ENCODE results near the gene PADI2. TPM values are rescaled to one million over a fixed set of nuclear protein-coding genes. Genes with fewer than 3 reads are reported as not detected.

The PADI2 gene
- total RNA-seq, 2 experiments from 2014 or later = 0.08 TPM; not detected in 1

DNA sequence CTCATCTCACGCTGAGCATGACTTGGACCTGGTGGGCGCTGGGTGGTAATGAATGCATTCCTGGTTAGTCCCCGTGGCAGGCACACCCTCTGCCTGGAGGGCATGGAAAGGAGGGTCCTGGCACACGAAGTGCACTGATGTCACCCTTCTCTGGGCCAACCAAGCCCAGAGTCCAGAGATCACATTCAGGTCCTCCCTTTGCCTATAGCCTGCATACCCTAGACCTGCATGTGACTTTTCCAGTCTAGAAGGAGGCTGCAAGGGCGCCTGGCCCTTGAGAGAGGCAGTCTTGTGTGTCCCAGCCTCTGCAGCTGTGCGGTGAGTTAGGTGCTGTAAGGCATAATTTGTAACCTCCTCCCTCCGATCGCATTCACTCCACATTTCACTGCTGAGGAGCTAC is 22.1 kb downstream of the PADI2 start:
- Histone ChIP-seq H3K9me2 (ENCODE audit: insufficient read depth, low read length) (no peaks in the 10 kb centered on the region), H3K9me3 (ENCODE audit: low read length) (no peaks in the 10 kb centered on the region), H3K4me1 (ENCODE audit: insufficient read depth, low read length, poor library complexity, severe bottlenecking) (no peaks in the 10 kb centered on the region), H3K27ac (ENCODE audit: low read depth, low read length, poor library complexity, severe bottlenecking) (no peak overlapping the region), H3K36me3 (ENCODE audit: insufficient read depth, low read length) (no peaks in the 10 kb centered on the region), H3K4me2 (ENCODE audit: low read length) (no peak overlapping the region), H3K79me2 (ENCODE audit: insufficient read depth, low read depth, low read length) (no peaks in the 10 kb centered on the region), H3K4me3 (ENCODE audit: low read depth, low read length, poor library complexity, severe bottlenecking) (no peak overlapping the region), H2AFZ (ENCODE audit: low read length) (no peak overlapping the region), H4K20me1 (ENCODE audit: insufficient read depth, low read length) (no peaks in the 10 kb centered on the region)
- CTCF ChIA-PET (ENCODE audit: unreplicated experiment) = no interaction called here
- no TSS peak for BruUV-seq (replicated peaks)
- intact Hi-C loops (cut with micrococcal nuclease; ENCODE audit: unreplicated experiment) = no loop called here
- no peak for TF ChIP-seq EZH2phosphoT487 (IDR thresholded peaks at IDR 0.05; ENCODE audit: borderline replicate concordance, low read depth, low read length)
- TF ChIP-seq, protein P1, sequence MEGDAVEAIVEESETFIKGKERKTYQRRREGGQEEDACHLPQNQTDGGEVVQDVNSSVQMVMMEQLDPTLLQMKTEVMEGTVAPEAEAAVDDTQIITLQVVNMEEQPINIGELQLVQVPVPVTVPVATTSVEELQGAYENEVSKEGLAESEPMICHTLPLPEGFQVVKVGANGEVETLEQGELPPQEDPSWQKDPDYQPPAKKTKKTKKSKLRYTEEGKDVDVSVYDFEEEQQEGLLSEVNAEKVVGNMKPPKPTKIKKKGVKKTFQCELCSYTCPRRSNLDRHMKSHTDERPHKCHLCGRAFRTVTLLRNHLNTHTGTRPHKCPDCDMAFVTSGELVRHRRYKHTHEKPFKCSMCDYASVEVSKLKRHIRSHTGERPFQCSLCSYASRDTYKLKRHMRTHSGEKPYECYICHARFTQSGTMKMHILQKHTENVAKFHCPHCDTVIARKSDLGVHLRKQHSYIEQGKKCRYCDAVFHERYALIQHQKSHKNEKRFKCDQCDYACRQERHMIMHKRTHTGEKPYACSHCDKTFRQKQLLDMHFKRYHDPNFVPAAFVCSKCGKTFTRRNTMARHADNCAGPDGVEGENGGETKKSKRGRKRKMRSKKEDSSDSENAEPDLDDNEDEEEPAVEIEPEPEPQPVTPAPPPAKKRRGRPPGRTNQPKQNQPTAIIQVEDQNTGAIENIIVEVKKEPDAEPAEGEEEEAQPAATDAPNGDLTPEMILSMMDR (conservative IDR thresholded peaks at IDR 0.05; ENCODE audit: low read length) = no peak
- POLR2A ChIA-PET = interaction anchor here (0.6 kb wide), 1 partner anchor 14 kb away, joined by 3 read pairs; no protein-coding TSS in a partner anchor
- DNase-seq (ENCODE audit: low spot score) = no peak

DNA sequence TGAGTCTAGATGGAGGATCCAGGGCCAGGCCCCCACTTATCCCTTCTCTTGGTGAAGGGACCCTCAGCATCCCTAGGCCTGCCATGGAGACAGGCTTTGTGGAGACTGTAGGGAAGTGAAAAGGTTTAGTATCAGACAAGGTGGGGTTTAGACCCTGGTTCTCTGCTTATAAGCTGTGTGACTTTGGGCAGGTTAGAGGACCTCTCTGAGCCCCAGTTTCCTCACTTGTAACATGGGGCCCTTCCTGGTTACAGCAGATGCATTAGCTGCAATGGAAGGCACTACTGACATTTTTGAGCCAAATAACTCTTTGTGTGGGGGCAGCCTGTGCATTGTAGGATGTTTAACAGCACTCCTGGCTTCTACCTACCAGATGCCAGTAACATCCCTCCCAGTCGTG is 22.7 kb downstream of the PADI2 start:
- no peak for TF ChIP-seq EZH2phosphoT487 (IDR thresholded peaks at IDR 0.05; ENCODE audit: borderline replicate concordance, low read depth, low read length)
- TF ChIP-seq, protein P1 (conservative IDR thresholded peaks at IDR 0.05; ENCODE audit: low read length) = no peak
- POLR2A ChIA-PET = interaction anchor here (0.6 kb wide), 1 partner anchor 13 kb away, joined by 3 read pairs; no protein-coding TSS in a partner anchor
- Histone ChIP-seq H3K4me3 (ENCODE audit: low read depth, low read length, poor library complexity, severe bottlenecking) (no peak overlapping the region), H3K36me3 (ENCODE audit: insufficient read depth, low read length) (no peaks in the 10 kb centered on the region), H3K9me2 (ENCODE audit: insufficient read depth, low read length) (no peaks in the 10 kb centered on the region), H4K20me1 (ENCODE audit: insufficient read depth, low read length) (no peaks in the 10 kb centered on the region), H2AFZ (ENCODE audit: low read length) (no peak overlapping the region), H3K9me3 (ENCODE audit: low read length) (no peaks in the 10 kb centered on the region), H3K79me2 (ENCODE audit: insufficient read depth, low read depth, low read length) (no peaks in the 10 kb centered on the region), H3K4me1 (ENCODE audit: insufficient read depth, low read length, poor library complexity, severe bottlenecking) (no peaks in the 10 kb centered on the region), H3K27ac (ENCODE audit: low read depth, low read length, poor library complexity, severe bottlenecking) (no peak overlapping the region), H3K4me2 (ENCODE audit: low read length) (no peak overlapping the region)
- intact Hi-C loops (cut with micrococcal nuclease; ENCODE audit: unreplicated experiment) = no loop called here
- no TSS peak for BruUV-seq (replicated peaks)
- no peak for DNase-seq (ENCODE audit: low spot score)
- CTCF ChIA-PET (ENCODE audit: unreplicated experiment) = no interaction called here

DNA sequence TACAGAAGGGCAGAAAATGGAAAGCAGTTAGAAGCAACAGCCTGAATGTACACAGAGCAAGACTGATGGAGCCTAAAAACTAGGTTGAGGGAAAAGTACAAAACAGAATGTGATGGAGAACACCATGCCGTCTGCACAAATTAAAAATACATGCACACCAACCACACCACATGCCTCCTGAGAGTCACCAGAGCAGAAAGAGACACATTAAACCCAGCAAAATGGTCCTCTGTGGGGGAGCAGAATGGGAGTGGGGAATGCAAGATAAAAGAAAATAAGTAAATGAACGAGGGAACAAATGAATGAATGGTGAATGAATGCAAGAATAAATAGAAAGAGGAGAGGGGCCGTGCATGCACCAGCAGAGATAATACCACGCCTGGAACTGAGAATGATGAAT is 24.1 kb downstream of the PADI2 start:
- Histone ChIP-seq H3K27ac (ENCODE audit: low read depth, low read length, poor library complexity, severe bottlenecking) (no peak overlapping the region), H3K9me2 (ENCODE audit: insufficient read depth, low read length) (no peaks in the 10 kb centered on the region), H3K79me2 (ENCODE audit: insufficient read depth, low read depth, low read length) (no peaks in the 10 kb centered on the region), H3K9me3 (ENCODE audit: low read length) (no peaks in the 10 kb centered on the region), H3K4me1 (ENCODE audit: insufficient read depth, low read length, poor library complexity, severe bottlenecking) (no peaks in the 10 kb centered on the region), H3K4me2 (ENCODE audit: low read length) (no peak overlapping the region), H3K4me3 (ENCODE audit: low read depth, low read length, poor library complexity, severe bottlenecking) (no peak overlapping the region), H3K36me3 (ENCODE audit: insufficient read depth, low read length) (no peaks in the 10 kb centered on the region), H2AFZ (ENCODE audit: low read length) (no peak overlapping the region), H4K20me1 (ENCODE audit: insufficient read depth, low read length) (no peaks in the 10 kb centered on the region)
- TF ChIP-seq, protein P1 (conservative IDR thresholded peaks at IDR 0.05; ENCODE audit: low read length) = no peak
- no peak for TF ChIP-seq EZH2phosphoT487 (IDR thresholded peaks at IDR 0.05; ENCODE audit: borderline replicate concordance, low read depth, low read length)
- intact Hi-C loops (cut with micrococcal nuclease; ENCODE audit: unreplicated experiment) = no loop called here
- DNase-seq (ENCODE audit: low spot score) = no peak
- BruUV-seq (replicated peaks) = no TSS peak
- ChIA-PET POLR2A (no interaction called here), CTCF (ENCODE audit: unreplicated experiment) (no interaction called here)

Measured in OCI-LY7 (cell line).